Body of pancreas (tissue), 4 donors: ENCODE results near the gene PRKCB.

Source experiments
- POLR2A ChIP-seq, 3 donors: fragments of 450-650 bp; IDR thresholded peaks; one replicate each; pipeline ENCODE4 v1.6.1; 2016; ENCODE audit warnings: antibody characterized with exemption in 3 of 3, mild to moderate bottlenecking in 2 of 3
- TF ChIP-seq, protein P1 (sequence below), 7 experiments: fragments of 450-650 bp in 4 of 7; fragments of 200-600 bp in 3 of 7; sonication (generic) in 3 of 7; IDR thresholded peaks; one replicate each; pipeline ENCODE4 v1.5.1; 2016 to 2019; ENCODE audit warnings: antibody characterized with exemption in 7 of 7

DNA sequence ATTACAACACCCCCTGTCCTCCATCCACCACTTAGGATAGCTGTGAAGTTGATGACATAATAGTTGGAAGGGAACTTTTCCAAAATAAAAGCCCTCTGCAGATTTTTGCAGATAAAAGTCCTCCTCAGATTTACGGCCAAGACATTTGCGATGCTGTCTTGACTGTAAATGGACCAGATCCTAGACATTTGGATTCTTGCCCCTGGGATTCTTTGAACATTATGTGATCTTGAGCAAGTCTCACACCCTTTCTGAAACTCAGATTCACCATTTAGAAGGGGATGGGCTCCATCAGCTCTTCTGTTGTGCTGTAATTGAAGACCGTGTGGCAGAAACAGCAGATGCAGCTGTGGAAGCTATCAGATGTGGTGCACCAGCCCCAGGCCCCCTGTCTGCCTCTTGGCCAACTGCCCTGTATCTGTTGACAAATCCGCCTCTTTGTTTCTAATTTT is 266.5 kb downstream of the PRKCB start:
- no peak for TF ChIP-seq POLR2A (IDR thresholded peaks at IDR 0.05)
- TF ChIP-seq, protein P1, sequence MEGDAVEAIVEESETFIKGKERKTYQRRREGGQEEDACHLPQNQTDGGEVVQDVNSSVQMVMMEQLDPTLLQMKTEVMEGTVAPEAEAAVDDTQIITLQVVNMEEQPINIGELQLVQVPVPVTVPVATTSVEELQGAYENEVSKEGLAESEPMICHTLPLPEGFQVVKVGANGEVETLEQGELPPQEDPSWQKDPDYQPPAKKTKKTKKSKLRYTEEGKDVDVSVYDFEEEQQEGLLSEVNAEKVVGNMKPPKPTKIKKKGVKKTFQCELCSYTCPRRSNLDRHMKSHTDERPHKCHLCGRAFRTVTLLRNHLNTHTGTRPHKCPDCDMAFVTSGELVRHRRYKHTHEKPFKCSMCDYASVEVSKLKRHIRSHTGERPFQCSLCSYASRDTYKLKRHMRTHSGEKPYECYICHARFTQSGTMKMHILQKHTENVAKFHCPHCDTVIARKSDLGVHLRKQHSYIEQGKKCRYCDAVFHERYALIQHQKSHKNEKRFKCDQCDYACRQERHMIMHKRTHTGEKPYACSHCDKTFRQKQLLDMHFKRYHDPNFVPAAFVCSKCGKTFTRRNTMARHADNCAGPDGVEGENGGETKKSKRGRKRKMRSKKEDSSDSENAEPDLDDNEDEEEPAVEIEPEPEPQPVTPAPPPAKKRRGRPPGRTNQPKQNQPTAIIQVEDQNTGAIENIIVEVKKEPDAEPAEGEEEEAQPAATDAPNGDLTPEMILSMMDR (IDR thresholded peaks at IDR 0.05): no peak
